CD4-positive, alpha-beta T cell treated with Interleukin-17A for 1 hour (primary cell): ENCODE results near the gene GCDH.
A peak's percentile ranks its signal among the peaks of the same experiment; 100 is the strongest.

ENCODE experiments used
- DNase-seq: peaks from one replicate; pipeline ENCODE4 v3.0.0-alpha.2; 2020

GCDH gene

GRCh38 chr19:12943437-12944044 is 52.6 kb downstream of the GCDH start:
- no peak for DNase-seq

- DNase-seq: no peak
Observed at GRCh38 chr19:12944104-12944674, 53.2 kb downstream of the GCDH start.

GRCh38 chr19:12945479-12946091 is 54.6 kb downstream of the GCDH start, which contains the start of gene RAD23A:
RAD23A (plus strand) TSS chr19:12945862; CDS start chr19:12945949, 87 bp downstream.
- DNase-seq: peak; percentile 98

- peak; percentile 52 for DNase-seq
Observed at GRCh38 chr19:12946092-12946721, 55.2 kb downstream of the GCDH start.

- DNase-seq: no peak
Observed at GRCh38 chr19:12946731-12947496, 56.0 kb downstream of the GCDH start.

- no peak for DNase-seq
Observed at GRCh38 chr19:12947702-12948611, 57.0 kb downstream of the GCDH start.

- no peak for DNase-seq
Observed at GRCh38 chr19:12948612-12949362, 57.8 kb downstream of the GCDH start.
